HG02852 (cell line): ENCODE results near the gene DLG2.

Experiments used
- ATAC-seq: cut with Tn5 transposase; IDR thresholded peaks from one replicate; pipeline ENCODE4 v1.9.1; 2021; ENCODE audit warnings: mild to moderate bottlenecking, moderate library complexity; ENCODE audit not compliant: unreplicated experiment

The DLG2 gene

DNA sequence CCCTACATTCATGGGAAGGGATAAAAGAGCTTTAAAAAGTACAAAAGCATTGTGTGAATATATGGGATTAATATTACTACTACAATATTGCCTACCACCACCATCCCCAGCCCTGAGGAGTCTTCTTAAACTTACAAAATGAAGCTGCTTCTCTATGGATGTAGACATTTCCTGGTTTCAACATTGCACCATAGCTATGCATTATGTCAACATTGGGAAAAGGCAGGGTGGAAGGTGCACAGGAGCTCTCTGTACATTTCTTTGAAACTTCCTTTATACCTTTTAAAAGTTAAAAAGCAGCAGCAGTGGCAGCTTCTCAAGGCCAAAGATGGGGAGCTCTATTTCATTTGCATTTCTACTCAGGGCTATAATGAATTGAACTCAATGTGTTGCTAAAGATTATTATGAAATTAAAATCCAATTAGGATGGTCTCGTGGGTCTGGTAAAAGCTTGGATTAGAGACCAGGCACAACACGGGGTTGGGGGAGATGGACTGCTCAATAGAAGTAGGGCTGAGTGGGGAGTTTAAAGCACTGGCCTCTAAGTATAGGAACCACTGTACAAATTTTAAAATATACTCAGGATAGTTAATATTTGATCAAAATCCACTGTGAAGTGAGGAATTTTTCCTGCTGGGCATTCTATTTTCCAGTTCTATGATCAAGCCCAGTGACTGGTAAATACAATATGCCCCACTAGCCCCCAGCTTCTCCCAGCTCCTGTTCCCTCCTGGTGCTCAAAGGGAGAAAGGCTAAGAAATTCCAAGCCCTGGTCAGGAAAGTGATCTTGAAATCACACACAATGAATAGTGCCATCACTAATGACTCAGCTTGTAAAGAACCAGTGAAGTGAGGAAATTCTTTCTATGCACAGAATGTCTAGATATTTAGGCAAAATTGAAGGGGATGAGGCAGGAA is 1978.3 kb downstream of the DLG2 start:
- ATAC-seq = no peak

GRCh38 chr11:83645561-83645960 is 1981.6 kb downstream of the DLG2 start:
- no peak for ATAC-seq

GRCh38 chr11:83643115-83643514 is 1984.0 kb downstream of the DLG2 start:
- ATAC-seq = no peak

DNA sequence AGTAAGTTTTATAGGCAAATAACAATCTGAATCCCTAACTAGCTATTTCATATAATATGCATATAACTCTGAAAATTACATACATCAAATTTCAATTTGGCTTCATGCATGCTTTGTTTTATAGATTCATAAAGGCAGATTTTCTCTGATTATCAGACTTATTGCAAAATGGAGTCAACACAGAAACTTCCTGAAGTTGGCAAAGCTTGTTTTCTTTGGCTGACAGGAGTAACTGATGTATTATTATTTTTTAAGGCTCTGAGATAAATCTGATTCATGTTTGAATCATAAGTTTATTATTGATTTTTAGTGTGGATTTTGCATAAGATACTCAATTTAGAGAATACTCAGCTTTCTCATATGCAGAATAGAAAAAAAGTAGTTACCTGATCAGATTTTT is 1984.6 kb downstream of the DLG2 start:
- no peak for ATAC-seq

GRCh38 chr11:83641511-83641910 is 1985.6 kb downstream of the DLG2 start:
- no peak for ATAC-seq

DNA sequence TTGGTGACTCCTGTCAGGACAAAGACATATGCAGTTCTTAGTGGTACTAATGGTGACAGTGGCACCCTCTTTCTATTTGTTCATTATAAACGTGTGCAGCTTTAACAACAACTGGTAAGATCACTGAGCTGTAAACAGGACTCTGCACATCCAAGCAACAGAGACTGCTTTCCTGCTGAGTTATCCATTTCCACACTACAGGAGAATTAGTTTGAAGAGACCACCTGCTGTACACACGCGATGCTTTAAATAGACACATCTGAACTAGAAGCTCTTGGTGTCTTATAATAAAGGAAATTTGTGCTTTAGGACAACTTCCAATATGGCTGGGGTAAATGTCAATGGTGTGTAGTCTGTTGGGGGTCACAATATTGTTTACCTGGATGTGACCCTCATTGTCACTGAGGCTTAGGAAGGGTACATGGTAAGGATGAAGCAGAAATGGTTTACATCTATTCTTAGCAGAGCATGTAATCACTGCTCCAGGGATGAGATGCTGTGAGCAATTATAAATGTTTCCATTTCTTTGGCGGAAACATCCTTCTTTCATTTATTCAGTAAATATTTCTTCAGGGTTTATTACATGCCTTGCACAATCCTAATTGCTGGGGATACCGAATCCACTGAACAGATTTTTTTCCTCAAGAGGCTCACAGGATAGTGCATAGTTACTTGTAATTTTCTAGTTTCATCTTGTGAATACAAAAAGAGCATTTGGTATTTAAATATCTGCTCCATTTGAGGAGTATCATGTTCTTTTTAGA is 1987.0 kb downstream of the DLG2 start:
- no peak for ATAC-seq

GRCh38 chr11:83635166-83635565 is 1992.0 kb downstream of the DLG2 start:
- no peak for ATAC-seq

DNA sequence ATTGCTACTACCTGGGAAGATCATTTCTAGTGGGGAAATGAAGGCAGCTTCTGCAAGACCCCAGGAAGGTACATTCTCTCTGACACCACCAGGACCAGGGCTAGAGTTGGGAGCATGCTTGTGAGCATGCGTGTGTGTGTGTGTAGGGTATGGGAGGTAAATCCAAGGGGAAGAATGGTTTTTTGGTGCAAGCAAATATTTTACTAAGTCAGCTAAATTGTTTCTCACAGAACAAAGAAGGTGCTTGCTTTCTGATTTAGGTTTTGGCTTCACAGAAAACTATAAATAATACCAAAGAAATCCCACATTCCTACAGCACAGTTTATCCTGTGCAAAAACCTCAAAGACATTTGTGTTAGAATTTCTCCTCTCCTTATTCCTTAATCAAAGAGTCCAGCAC is 1996.9 kb downstream of the DLG2 start:
- ATAC-seq = no peak

GRCh38 chr11:83629775-83630174 is 1997.4 kb downstream of the DLG2 start:
- no peak for ATAC-seq

DNA sequence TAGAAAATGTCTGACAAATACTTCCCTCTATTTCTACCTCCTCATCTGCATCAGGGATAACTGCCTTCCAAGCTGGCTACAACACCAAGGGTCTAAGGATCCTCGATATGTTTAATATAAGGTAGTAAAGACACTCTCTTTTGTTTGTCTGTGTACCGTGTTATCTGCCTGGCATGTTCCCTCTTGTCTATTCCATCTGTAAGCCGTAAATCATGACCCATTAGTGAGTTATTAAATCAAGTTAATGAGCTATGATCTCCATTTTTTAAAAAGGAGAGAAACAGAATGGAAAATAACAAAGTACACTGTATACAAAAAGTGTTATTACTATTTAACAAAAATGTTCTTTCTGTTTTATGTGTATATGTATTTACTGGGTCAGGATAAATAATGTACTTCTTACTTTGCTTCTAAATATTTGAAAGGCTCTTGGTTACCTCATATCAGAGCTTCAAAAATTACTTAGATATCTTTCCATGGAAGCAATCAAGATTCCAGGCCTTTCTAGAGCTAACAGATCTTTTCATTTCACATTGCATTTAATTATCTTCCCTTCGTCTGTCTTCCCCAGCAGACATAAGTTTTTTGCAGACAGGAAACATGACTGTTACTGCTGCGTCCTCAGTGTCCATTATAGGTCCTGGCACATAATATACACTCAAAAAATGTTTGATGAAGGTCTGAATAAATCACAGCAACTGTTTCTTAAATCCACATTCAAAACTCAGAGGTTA is 1998.4 kb downstream of the DLG2 start:
- ATAC-seq = no peak

DNA sequence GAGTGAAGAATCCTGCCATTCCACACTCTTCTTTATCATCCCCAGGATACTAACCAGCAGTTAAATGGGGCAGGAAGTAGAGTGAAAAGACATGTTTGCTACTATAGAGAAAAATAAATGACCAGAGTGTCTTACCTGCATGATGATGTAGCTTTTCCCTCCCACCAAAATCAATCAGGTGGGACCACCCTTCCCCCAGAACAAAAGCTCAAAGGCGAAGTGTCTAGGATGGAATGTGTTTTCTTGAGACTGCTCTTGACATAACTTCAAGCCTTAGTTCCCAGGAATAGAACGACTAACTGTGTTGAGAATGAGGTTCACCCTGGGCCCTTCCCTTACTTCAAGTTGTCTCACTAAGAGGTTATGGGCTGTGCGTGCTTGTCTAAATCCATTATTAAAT is 2001.8 kb downstream of the DLG2 start:
- ATAC-seq = no peak

DNA sequence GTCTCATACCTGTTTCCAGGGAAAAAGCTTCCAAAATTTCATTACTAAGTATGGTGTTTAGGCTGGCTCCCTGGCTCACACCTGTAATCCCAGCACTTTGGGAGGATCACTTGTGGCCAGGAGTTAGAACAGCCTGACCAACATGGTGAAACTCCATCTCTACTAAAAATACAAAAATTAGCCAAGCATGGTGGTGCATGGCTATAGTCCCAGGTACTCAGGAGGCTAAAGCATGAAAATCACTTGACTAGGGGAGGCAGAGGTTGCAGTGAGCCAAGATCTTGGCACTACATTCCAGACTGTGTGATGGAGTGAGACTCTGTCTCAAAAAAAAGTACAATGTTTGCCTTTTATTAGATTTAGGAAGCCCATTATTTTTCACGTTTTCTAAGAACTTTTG is 2009.5 kb downstream of the DLG2 start:
- ATAC-seq = no peak

DNA sequence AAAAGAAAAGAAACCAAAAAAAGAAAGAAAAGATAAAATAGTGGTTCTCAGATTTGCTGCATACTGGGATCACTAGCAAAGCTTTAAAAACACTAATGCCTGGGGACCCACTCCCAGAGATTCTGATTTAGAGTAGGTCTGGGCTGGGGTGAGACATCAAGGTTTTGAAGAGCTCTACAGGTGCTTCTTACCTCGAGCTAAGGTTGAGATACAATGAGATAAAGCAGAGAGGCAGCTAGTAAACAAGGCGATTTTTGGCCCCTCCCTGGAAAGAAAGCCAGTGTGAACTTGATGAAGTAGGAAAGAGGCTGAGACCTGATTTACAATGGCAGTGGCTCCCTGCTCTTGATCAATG is 2013.4 kb downstream of the DLG2 start:
- peak; percentile 25 for ATAC-seq

DNA sequence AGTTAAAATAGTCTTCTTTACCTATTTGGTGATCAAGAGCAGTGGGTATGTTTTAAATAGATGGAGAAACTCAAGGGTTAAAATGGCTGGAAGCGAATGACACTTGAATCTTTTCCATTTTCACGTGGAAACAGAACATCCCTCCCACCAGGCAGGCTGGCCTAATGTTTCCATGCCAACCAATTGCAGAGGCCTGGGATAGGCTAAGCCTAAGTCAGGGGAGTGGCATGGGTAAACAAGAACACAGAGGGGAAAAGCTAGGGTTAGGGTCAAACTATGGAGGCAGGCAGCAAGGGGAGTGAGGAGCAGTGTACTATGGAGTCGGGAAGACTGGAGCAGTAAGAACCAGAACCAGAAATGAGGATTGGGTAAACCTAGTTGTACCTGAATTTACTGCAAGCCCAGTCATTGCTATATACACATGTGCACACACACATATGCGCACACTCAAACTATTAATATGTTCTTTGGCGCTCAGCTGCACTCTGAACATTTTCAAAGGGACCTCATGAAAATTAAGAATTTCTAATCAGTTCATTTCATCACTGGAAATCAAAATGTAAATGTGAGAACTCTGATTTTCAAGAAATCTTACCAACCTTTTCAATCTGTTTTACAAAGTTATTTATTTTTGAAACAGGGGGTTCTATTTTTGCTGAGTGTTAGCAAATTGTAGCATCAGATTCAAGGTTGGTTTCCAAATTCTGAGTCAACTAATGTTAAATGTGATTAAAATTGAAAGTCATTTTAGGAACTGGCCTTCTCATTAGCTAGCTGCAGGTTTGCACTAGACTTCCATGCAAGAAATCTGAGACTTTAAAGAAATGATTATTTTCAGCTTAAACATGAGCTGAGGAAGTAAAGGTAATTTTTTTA is 2014.0 kb downstream of the DLG2 start:
- ATAC-seq = peak; percentile 89

DNA sequence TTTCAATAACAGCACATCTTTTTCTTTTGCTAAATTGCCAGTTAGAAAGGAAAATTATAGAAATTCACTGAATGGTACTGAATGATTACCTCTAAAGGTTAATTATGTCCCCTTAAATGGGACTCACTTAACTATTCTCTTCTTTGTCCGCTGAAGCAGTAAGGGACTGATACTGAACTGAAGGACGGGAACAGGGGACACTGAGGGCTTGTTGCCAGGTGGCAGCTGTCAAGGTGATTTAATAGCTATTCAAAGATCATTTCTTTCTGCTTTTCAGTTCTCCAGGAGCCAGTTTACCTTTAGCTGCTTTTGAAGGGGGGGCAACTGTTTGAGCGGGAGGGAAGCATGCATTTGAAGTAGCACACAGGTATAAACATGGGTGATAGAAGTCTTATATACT is 2015.5 kb downstream of the DLG2 start:
- ATAC-seq = no peak

DNA sequence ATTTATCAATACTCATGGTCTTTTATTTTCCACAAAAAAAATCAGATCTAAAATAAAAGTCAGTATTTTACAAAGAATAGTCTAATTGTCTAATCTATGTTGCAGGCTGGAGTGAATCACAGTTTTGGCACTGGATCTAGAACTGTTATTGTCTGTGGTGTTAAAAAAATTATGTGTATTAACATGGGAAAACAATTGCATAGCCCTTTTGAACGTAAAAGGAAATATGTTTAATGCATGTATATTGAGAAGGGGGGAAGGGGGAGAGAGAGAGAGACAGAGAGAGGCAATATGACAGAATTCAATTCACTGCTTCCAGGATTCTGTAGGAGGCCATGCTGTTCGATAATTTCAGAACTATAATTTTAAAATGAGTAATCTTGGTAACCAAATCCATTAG is 2016.1 kb downstream of the DLG2 start:
- ATAC-seq = no peak

GRCh38 chr11:83609191-83609590 is 2018.0 kb downstream of the DLG2 start:
- ATAC-seq = no peak

DNA sequence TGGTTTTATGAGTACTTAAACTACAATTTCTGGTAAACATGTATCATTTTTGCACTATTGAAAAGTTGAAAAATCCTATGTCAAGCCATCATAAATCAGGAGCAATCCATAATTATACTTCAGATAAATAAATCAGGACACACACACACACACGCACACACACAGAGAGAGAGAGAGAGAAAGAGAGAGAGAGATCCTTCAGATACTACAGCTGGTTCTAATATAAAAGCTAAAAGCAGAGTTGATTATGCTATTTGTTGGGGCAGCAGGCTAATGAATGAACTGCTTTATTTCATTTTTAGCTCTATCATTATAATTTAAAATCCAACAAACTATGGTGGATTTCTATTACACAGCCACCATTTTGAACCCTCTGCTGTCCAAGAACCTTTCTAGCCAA is 2018.6 kb downstream of the DLG2 start:
- ATAC-seq = no peak

DNA sequence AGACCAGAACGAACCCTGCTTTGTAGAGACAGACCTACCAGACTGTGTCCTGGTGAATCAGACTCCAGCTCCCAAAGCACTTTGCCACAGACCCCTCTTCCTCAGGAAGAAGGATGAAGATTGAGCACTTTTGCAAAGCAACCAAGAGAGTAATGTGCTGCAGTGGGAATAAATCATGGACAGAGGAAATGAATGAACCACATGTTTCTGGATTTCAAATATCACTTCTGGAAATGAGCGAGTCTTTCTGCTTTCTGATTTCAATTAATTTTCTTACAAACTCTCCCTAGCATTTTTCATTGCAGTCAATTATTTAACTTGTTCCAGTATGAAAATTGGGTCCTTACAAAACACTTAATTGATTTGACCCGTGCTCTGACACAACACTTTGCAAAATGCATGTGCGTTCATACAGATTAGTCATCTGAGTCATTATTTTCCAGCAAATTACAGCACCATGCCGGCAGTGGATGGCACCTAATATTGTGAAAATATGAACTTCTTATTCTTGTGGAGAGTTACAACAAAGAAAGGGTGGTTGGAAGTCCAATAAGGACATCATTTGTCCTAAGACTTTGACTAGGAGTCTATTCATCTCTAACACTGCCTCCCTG is 2025.1 kb downstream of the DLG2 start:
- no peak for ATAC-seq
